Measurements from ENCODE around the gene PANK3.
"Not testable (repeated sequence)": the region's sequence is repeated elsewhere in the genome, so short reads cannot be mapped to it uniquely, and the experiment has no call there.

PANK3 gene

GRCh38 chr5:168578538-168579487 lies at the start of gene PANK3:
Gene PANK3, minus strand, starts transcription at chr5:168579368. Its CDS starts 85 bp downstream, at chr5:168579283.
- peak in 1 of 2 donors; percentile 1 for DNase-seq (ENCODE audit: low read depth in 2 of 2)

GRCh38 chr5:168624850-168625364 lies 45.7 kb upstream of the PANK3 start:
- no peak for DNase-seq (ENCODE audit: low read depth in 2 of 2)

- DNase-seq (ENCODE audit: low read depth in 2 of 2): no peak
These were observed 41.6 kb upstream of the PANK3 start for GRCh38 chr5:168620807-168621206.

- no peak for DNase-seq (ENCODE audit: low read depth in 2 of 2)
These were observed 35.5 kb upstream of the PANK3 start for GRCh38 chr5:168614661-168615060.

- no peak for DNase-seq (ENCODE audit: low read depth in 2 of 2)
These were observed 34.8 kb upstream of the PANK3 start for GRCh38 chr5:168613996-168614395.

GRCh38 chr5:168613396-168613795 lies 34.2 kb upstream of the PANK3 start:
- no peak for DNase-seq (ENCODE audit: low read depth in 2 of 2)

- DNase-seq (ENCODE audit: low read depth in 2 of 2): no peak
These were observed 33.8 kb upstream of the PANK3 start for GRCh38 chr5:168612996-168613395.

GRCh38 chr5:168612123-168612522 lies 33.0 kb upstream of the PANK3 start:
- DNase-seq (ENCODE audit: low read depth in 2 of 2): no peak

- DNase-seq (ENCODE audit: low read depth in 2 of 2): no peak
These were observed 32.0 kb upstream of the PANK3 start for GRCh38 chr5:168611165-168611564.

- DNase-seq (ENCODE audit: low read depth in 2 of 2): no peak
These were observed 30.8 kb upstream of the PANK3 start for GRCh38 chr5:168609806-168610482.

- no peak for DNase-seq (ENCODE audit: low read depth in 2 of 2)
These were observed 29.7 kb upstream of the PANK3 start for GRCh38 chr5:168608821-168609220.

- DNase-seq (ENCODE audit: low read depth in 2 of 2): no peak
These were observed 29.2 kb upstream of the PANK3 start for GRCh38 chr5:168608386-168608785.

GRCh38 chr5:168607946-168608345 lies 28.8 kb upstream of the PANK3 start:
- no peak for DNase-seq (ENCODE audit: low read depth in 2 of 2)

GRCh38 chr5:168606562-168606961 lies 27.4 kb upstream of the PANK3 start:
- no peak for DNase-seq (ENCODE audit: low read depth in 2 of 2)

GRCh38 chr5:168604436-168604835 lies 25.3 kb upstream of the PANK3 start:
- DNase-seq (ENCODE audit: low read depth in 2 of 2): no peak

GRCh38 chr5:168603746-168604145 lies 24.6 kb upstream of the PANK3 start:
- DNase-seq (ENCODE audit: low read depth in 2 of 2): no peak

GRCh38 chr5:168602517-168602916 lies 23.3 kb upstream of the PANK3 start:
- DNase-seq (ENCODE audit: low read depth in 2 of 2): no peak

- no peak for DNase-seq (ENCODE audit: low read depth in 2 of 2)
These were observed 22.8 kb upstream of the PANK3 start for GRCh38 chr5:168601972-168602371.

GRCh38 chr5:168600409-168600808 lies 21.2 kb upstream of the PANK3 start:
- no peak for DNase-seq (ENCODE audit: low read depth in 2 of 2)

- DNase-seq (ENCODE audit: low read depth in 2 of 2): no peak
These were observed 20.7 kb upstream of the PANK3 start for GRCh38 chr5:168599826-168600225.

- DNase-seq (ENCODE audit: low read depth in 2 of 2): no peak
These were observed 19.5 kb upstream of the PANK3 start for GRCh38 chr5:168598639-168599038.

GRCh38 chr5:168596927-168597326 lies 17.8 kb upstream of the PANK3 start:
- no peak for DNase-seq (ENCODE audit: low read depth in 2 of 2)

- not testable (repeated sequence) for DNase-seq (ENCODE audit: low read depth in 2 of 2)
These were observed 17.0 kb upstream of the PANK3 start for GRCh38 chr5:168596122-168596521.

Measured in activated CD8-positive, alpha-beta memory T cell treated with anti-CD3 and anti-CD28 coated beads for 4 hours (primary cell).